ENCODE results near the gene CD200R1L. TPM values are rescaled to one million over a fixed set of nuclear protein-coding genes. Genes with fewer than 3 reads are reported as not detected.

CD200R1L gene
- total and polyA plus RNA-seq, 2 of the 13 experiments (the other 11 are each of a cell fraction or from before 2014, with no cell fraction given): not detected

- Histone ChIP-seq H3K27me3 (ENCODE audit: control insufficient read depth in 1 of 2, insufficient read depth in 2 of 2, low read length in 2 of 2) (no peaks in the 10 kb centered on the region), H4K20me1 (ENCODE audit: insufficient read depth, low read length) (no peaks in the 10 kb centered on the region), H2AFZ (ENCODE audit: low read length) (no peak overlapping the region), H3K4me3 (replicated peaks in 1 of 3; ENCODE audit: insufficient read depth in 1 of 3, low read depth in 2 of 3, low read length in 3 of 3) (no peak overlapping the region), H3K79me2 (ENCODE audit: insufficient read depth, low read length) (no peaks in the 10 kb centered on the region), H3K36me3 (replicated peaks in 1 of 2; ENCODE audit: control insufficient read depth in 1 of 2, insufficient read depth in 2 of 2, low read length in 2 of 2) (no peaks in the 10 kb centered on the region), H3K9me3 (ENCODE audit: low read length) (no peaks in the 10 kb centered on the region), H3K27ac (ENCODE audit: extremely low read length, insufficient read depth, low read length) (no peak overlapping the region), H3K9ac (ENCODE audit: insufficient read depth, low read depth, low read length) (no peak overlapping the region), H3K4me2 (ENCODE audit: low read depth, low read length) (no peak overlapping the region), H3K4me1 (ENCODE audit: insufficient read depth, low read length) (no peaks in the 10 kb centered on the region)
- no TSS peak for BruUV-seq (replicated peaks)
- intact Hi-C loops (cut with micrococcal nuclease; ENCODE audit: unreplicated experiment): no loop called here
- POLR2A ChIA-PET: no interaction called here
- no peak for TF ChIP-seq ZFP36 (IDR thresholded peaks at IDR 0.05; ENCODE audit: borderline replicate concordance, low read depth, low read length, partially characterized antibody)
- TF ChIP-seq ZNF510 (CRISPR knock-in tag; IDR thresholded peaks at IDR 0.05; ENCODE audit: low read depth): no peak
- no peak for TF ChIP-seq FOXP1 (IDR thresholded peaks at IDR 0.05)
- no peak for TF ChIP-seq FOXP1 (CRISPR knock-in tag; IDR thresholded peaks at IDR 0.05)
- TF ChIP-seq POLR2AphosphoS5 (IDR thresholded peaks at IDR 0.05; ENCODE audit: low read depth, low read length): no peak
- TF ChIP-seq SMAD3 (CRISPR knock-in tag; IDR thresholded peaks at IDR 0.05): no peak
- TF ChIP-seq ETV6 (CRISPR knock-in tag; conservative IDR thresholded peaks at IDR 0.05): no peak
- CTCF ChIA-PET (ENCODE audit: low intra/inter-chr PET ratio, low total read pairs): no interaction called here
- FAIRE-seq: no peak
- DNase-seq (ENCODE audit: low spot score): no peak
- ATAC-seq: no peak
- in situ Hi-C loops (cut with HindIII; ENCODE audit: extremely low pct_ligation_motif_present, low pct_unique_long_range_greater_than_20kb): no loop called here
Observed at GRCh38 chr3:112874725-112875124, 28.1 kb upstream of the CD200R1L start.

GRCh38 chr3:112873632-112874031 lies 27.0 kb upstream of the CD200R1L start:
- TF ChIP-seq ZNF296 (CRISPR knock-in tag; conservative IDR thresholded peaks at IDR 0.05) (no peak), HOXA9 (CRISPR knock-in tag; IDR thresholded peaks at IDR 0.05; ENCODE audit: borderline replicate concordance) (no peak), RERE (CRISPR knock-in tag; IDR thresholded peaks at IDR 0.05; ENCODE audit: low read depth) (no peak)
- Histone ChIP-seq H4K20me1 (ENCODE audit: insufficient read depth, low read length) (no peaks in the 10 kb centered on the region), H3K36me3 (replicated peaks in 1 of 2; ENCODE audit: control insufficient read depth in 1 of 2, insufficient read depth in 2 of 2, low read length in 2 of 2) (no peaks in the 10 kb centered on the region), H3K4me1 (ENCODE audit: insufficient read depth, low read length) (no peaks in the 10 kb centered on the region), H3K4me2 (ENCODE audit: low read depth, low read length) (no peak overlapping the region), H3K27me3 (ENCODE audit: control insufficient read depth in 1 of 2, insufficient read depth in 2 of 2, low read length in 2 of 2) (no peaks in the 10 kb centered on the region), H3K79me2 (ENCODE audit: insufficient read depth, low read length) (no peaks in the 10 kb centered on the region), H2AFZ (ENCODE audit: low read length) (no peak overlapping the region), H3K4me3 (replicated peaks in 1 of 3; ENCODE audit: insufficient read depth in 1 of 3, low read depth in 2 of 3, low read length in 3 of 3) (no peak overlapping the region), H3K9ac (ENCODE audit: insufficient read depth, low read depth, low read length) (no peak overlapping the region), H3K27ac (ENCODE audit: extremely low read length, insufficient read depth, low read length) (no peak overlapping the region), H3K9me3 (ENCODE audit: low read length) (no peaks in the 10 kb centered on the region)
- 2% methylated on average over 2 of the region's 2 CpGs for WGBS (ENCODE audit: low lambda C conversion rate)
- ChIA-PET POLR2A (no interaction called here), CTCF (ENCODE audit: low intra/inter-chr PET ratio, low total read pairs) (no interaction called here)
- no TSS peak for BruUV-seq (replicated peaks)
- no peak for ATAC-seq
- in situ Hi-C loops (cut with HindIII; ENCODE audit: extremely low pct_ligation_motif_present, low pct_unique_long_range_greater_than_20kb) (no loop called here), intact Hi-C loops (cut with micrococcal nuclease; ENCODE audit: unreplicated experiment) (no loop called here)
- no peak for FAIRE-seq
- no peak for DNase-seq (ENCODE audit: low spot score)
